Breast epithelium (tissue), 4 donors: Measurements from ENCODE around the gene GNA12. TPM values are rescaled to one million over a fixed set of nuclear protein-coding genes. Genes with fewer than 3 reads are reported as not detected.

Source experiments
- DNase-seq, 2 donors: peaks; one replicate each; pipeline ENCODE4 v3.0.0-alpha.2; 2019; ENCODE audit warnings: low spot score in 2 of 2
- H3K27ac ChIP-seq, 2 donors: fragments of 200-600 bp; sonication (generic) in 1 of 2; one replicate each; pipeline ENCODE4 v1.5.1; 2016 to 2019; ENCODE audit warnings: mild to moderate bottlenecking in 1 of 2
- H3K27me3 ChIP-seq, 2 donors: fragments of 200-600 bp; sonication (generic) in 1 of 2; one replicate each; pipeline versions ENCODE4 v1.5.1 to v1.6.0; 2017 to 2019; ENCODE audit warnings: control low read depth in 1 of 2, mild to moderate bottlenecking in 1 of 2
- H3K36me3 ChIP-seq: fragments of 200-600 bp; one replicate; pipeline ENCODE4 v1.5.1; 2019
- H3K4me1 ChIP-seq, 2 donors: fragments of 200-600 bp; sonication (generic); one replicate each; pipeline ENCODE4 v1.5.1; 2016 to 2019; ENCODE audit warnings: control low read depth in 1 of 2
- H3K4me3 ChIP-seq, 3 donors: fragments of 200-600 bp; sonication (generic); 1 replicate in 2 of 3; 2 replicates in 1 of 3; pipeline ENCODE4 v1.5.1; 2016 to 2019; ENCODE audit warnings: mild to moderate bottlenecking in 3 of 3, moderate library complexity in 2 of 3
- H3K9me3 ChIP-seq, 2 donors: fragments of 200-600 bp; sonication (generic) in 1 of 2; one replicate each; pipeline ENCODE4 v1.5.1; 2016 to 2019; ENCODE audit warnings: control low read depth in 1 of 2
- CTCF ChIP-seq, 3 donors: fragments of 450-650 bp; IDR thresholded peaks; one replicate each; pipeline ENCODE4 v1.5.1; 2016 to 2017; ENCODE audit warnings: antibody characterized with exemption in 3 of 3, mild to moderate bottlenecking in 3 of 3, moderate library complexity in 3 of 3
- POLR2A ChIP-seq: fragments of 450-650 bp; IDR thresholded peaks from one replicate; pipeline ENCODE4 v1.6.1; 2016; ENCODE audit warnings: antibody characterized with exemption, mild to moderate bottlenecking, moderate library complexity
- POLR2AphosphoS5 ChIP-seq, 3 donors: sonication (generic); formaldehyde crosslinking; IDR thresholded peaks; one replicate each; pipeline ENCODE4 v1.6.1; 2017; ENCODE audit warnings: antibody characterized with exemption in 3 of 3
- intact Hi-C: fragments of 100-400 bp; cut with DNase I; formaldehyde crosslinking; loops from one replicate; pipeline ENCODE4 v1.15.1; 2023; ENCODE audit warnings: low total_unique reads
- total RNA-seq, 3 donors: library from RNA; depleted of rRNA; stranded (reverse); fragments of >200 nt; gene quantifications; one replicate each; pipeline ENCODE4 v1.1.0, GENCODE V29; 2016

GNA12 gene
- total RNA-seq, 3 donors from 2014 or later, result 11.3 to 31.4 (median 24.9) TPM

DNA sequence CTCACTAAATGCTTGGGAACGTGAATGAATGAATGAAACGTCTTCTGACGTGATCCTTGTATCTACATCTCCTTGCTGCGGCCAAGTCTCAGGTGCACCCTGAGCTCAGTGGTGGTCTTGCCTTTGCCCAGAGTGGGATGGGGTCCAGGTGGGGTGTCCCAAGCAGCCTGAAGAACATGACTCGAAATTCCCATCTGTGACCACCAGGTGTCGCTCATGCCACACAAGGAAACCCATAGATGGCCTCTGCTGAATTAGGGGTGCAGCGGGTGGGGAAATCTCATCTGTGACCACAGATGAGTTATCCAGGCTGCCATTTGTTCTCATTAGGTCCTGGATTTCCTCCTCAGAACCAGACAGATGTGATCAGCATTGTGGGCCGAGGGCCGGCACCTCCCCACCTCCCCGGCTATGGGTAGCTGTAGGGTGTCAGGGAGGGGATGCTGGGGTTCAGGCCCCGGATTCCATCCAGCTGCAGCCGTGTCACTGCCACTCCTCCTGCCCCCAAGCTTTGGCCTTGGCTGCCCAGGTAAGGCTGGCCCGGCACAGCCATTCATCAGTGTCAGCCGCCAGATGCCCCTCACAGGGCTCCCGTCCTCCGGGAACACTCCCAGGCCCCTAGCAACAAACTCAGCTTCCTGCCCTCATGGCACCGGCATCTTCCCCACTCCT is 21.0 kb upstream of the GNA12 start:
- peak overlapping the region in 1 of 2 donors; percentile 97 for H3K27ac ChIP-seq
- H3K4me1 ChIP-seq, result peaks cover 0 to 11% of the 10 kb centered on the region in 2 donors
- TF ChIP-seq POLR2AphosphoS5 (IDR thresholded peaks at IDR 0.05) (no peak), POLR2A (no peak), CTCF (IDR thresholded peaks at IDR 0.05) (peak; percentile 79 to 94 (median 89))
- intact Hi-C loops, result no loop called here
- no peaks in the 10 kb centered on the region for H3K9me3 ChIP-seq
- H3K4me3 ChIP-seq, result no peak overlapping the region
- no peaks in the 10 kb centered on the region for H3K36me3 ChIP-seq
- no peaks in the 10 kb centered on the region for H3K27me3 ChIP-seq
- DNase-seq, result peak; percentile 52 to 65

DNA sequence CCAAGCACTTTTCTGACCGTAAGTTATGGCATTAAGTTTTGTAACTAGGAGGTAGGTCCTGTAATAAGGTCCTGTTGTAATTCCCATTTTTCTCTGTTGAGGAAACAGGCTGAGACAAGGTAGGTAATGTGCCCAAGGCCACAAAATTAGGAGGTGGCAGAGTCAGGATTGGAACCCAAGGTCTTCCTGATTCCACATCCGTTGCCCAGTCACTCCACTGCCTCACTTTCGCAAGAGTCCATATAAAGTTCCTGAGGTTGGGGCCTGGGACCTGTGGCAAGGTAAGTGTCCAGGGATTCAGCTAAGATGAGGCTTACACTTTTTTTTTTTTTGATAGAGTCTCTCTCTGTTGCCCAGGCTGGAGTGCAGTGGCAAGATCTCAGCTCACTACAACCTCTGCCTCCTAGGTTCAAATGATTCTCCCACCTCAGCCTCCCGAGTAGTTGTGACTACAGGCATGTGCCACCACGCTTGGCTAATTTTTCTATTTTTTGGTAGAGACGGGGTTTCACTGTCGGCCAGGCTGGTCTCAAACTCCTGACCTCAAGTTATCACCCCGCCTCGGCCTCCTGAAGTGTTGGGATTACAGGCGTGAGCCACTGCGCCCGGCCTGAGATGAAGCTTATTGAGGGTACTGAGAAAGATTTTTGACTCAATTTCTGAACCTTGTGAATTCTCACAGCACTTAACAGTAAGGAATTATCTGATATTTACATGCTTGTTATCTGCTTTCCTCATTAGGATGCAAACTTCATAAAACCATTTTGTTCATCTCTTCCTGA is 20.3 kb upstream of the GNA12 start:
- DNase-seq, result no peak
- Histone ChIP-seq H3K9me3 (no peaks in the 10 kb centered on the region), H3K36me3 (no peaks in the 10 kb centered on the region), H3K4me3 (peak overlapping the region in 2 of 3 donors; percentile 17 to 55), H3K4me1 (peaks cover 0 to 11% of the 10 kb centered on the region in 2 donors), H3K27me3 (no peaks in the 10 kb centered on the region), H3K27ac (peak overlapping the region; percentile 72 to 97)
- intact Hi-C loops, result no loop called here
- no peak for TF ChIP-seq POLR2A
- TF ChIP-seq POLR2AphosphoS5 (IDR thresholded peaks at IDR 0.05), result no peak
- no peak for TF ChIP-seq CTCF (IDR thresholded peaks at IDR 0.05)

DNA sequence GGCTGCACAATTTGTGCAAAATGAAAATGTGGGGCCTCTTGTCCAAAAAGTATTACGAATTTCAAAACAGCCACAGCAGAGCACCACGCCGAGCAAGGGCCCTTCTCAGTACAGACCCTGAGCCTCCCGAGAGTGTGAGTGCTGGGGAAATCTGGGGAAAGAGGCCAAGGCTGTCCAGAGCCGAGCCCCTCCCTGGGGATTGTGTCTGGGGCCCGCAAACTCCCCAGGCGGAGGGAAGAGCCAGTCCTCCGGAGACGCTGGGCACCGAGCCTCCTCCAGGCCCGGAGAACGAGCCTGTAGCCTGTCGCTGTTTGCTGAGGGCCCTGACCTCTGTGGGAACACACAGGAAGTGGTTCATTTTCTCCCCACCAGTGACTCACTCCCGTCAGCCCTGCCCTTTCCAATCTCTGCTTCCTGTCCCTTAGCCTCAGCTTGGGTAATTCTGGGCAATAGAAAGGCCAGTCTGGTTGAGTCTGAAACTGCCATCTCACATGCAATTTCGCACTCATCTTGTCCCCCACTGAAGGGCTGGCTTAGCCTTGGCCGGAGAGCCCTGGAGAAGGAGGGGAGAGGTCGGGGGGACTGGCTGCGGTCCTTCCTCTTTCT is 19.5 kb upstream of the GNA12 start:
- intact Hi-C loops, result no loop called here
- no peaks in the 10 kb centered on the region for H3K27me3 ChIP-seq
- peak overlapping the region in 2 of 3 donors; percentile 17 to 55 for H3K4me3 ChIP-seq
- H3K9me3 ChIP-seq, result no peaks in the 10 kb centered on the region
- peaks cover 0 to 11% of the 10 kb centered on the region in 2 donors for H3K4me1 ChIP-seq
- peak; percentile 15 for TF ChIP-seq POLR2A
- TF ChIP-seq CTCF (IDR thresholded peaks at IDR 0.05), result no peak
- TF ChIP-seq POLR2AphosphoS5 (IDR thresholded peaks at IDR 0.05), result peak in 1 of 3 donors; percentile 75
- no peaks in the 10 kb centered on the region for H3K36me3 ChIP-seq
- H3K27ac ChIP-seq, result peak overlapping the region; percentile 72 to 97
- DNase-seq, result peak in 1 of 2 donors; percentile 50

GRCh38 chr7:2862831-2863361 is 18.8 kb upstream of the GNA12 start:
- H3K4me1 ChIP-seq, result peaks cover 0 to 11% of the 10 kb centered on the region in 2 donors
- H3K27me3 ChIP-seq, result no peaks in the 10 kb centered on the region
- no peak for DNase-seq
- H3K36me3 ChIP-seq, result no peaks in the 10 kb centered on the region
- H3K27ac ChIP-seq, result peak overlapping the region; percentile 72 to 97
- no peaks in the 10 kb centered on the region for H3K9me3 ChIP-seq
- TF ChIP-seq POLR2A (no peak), POLR2AphosphoS5 (IDR thresholded peaks at IDR 0.05) (no peak), CTCF (IDR thresholded peaks at IDR 0.05) (no peak)
- H3K4me3 ChIP-seq, result peak overlapping the region in 1 of 3 donors; percentile 55
- intact Hi-C loops, result no loop called here
